HepG2 (cell line): ENCODE measurements around the gene RTEL1.

Experiments
- CTCF ChIP-seq: sonication (generic); formaldehyde crosslinking; IDR thresholded peaks from 2 replicates; pipeline ENCODE4 v1.5.0; 2020; ENCODE audit warnings: mild to moderate bottlenecking, missing genetic modification reagents, moderate library complexity
- ERF ChIP-seq: IDR thresholded peaks from 2 replicates; pipeline ENCODE4 v1.6.1; 2018; ENCODE audit warnings: missing biosample characterization, missing genetic modification reagents
- ETV5 ChIP-seq: IDR thresholded peaks from 2 replicates; pipeline ENCODE4 v1.6.1; 2018; ENCODE audit warnings: missing biosample characterization, missing genetic modification reagents, inconsistent platforms, borderline replicate concordance
- JUN ChIP-seq: sonication (generic); formaldehyde crosslinking; IDR thresholded peaks from 2 replicates; pipeline ENCODE4 v1.4.0; 2020; ENCODE audit warnings: mild to moderate bottlenecking, missing genetic modification reagents
- JUND ChIP-seq: sonication (generic); formaldehyde crosslinking; IDR thresholded peaks from 2 replicates; pipeline ENCODE4 v1.8.0; 2022; ENCODE audit warnings: mild to moderate bottlenecking, missing genetic modification reagents
- LCORL ChIP-seq, 2 experiments: fragments of 450-650 bp in 1 of 2; sonication (generic) in 1 of 2; formaldehyde crosslinking in 1 of 2; IDR thresholded peaks; 2 replicates each; pipeline versions ENCODE4 v1.5.0 to v1.6.1; 2017 to 2020; ENCODE audit warnings: antibody characterized with exemption in 1 of 2, missing genetic modification reagents in 1 of 2
- POLR2A ChIP-seq, 2 experiments: IDR thresholded peaks; 2 replicates each; pipeline ENCODE4 v1.6.1; 2011; ENCODE audit warnings: low read depth in 2 of 2, low read length in 2 of 2, mild to moderate bottlenecking in 1 of 2, moderate library complexity in 1 of 2; ENCODE audit not compliant: insufficient read depth in 1 of 2
- RAD21 ChIP-seq: fragments of 450-650 bp; formaldehyde crosslinking; IDR thresholded peaks from 2 replicates; pipeline ENCODE4 v1.5.0; 2020; ENCODE audit warnings: mild to moderate bottlenecking
- SKIL ChIP-seq: sonication (generic); formaldehyde crosslinking; IDR thresholded peaks from 2 replicates; pipeline ENCODE4 v1.8.0; 2022; ENCODE audit warnings: missing genetic modification reagents, mild to moderate bottlenecking, moderate library complexity, borderline replicate concordance
- SP1 ChIP-seq, 2 experiments: fragments of 450-650 bp in 1 of 2; sonication (generic) in 1 of 2; formaldehyde crosslinking in 1 of 2; IDR thresholded peaks; 2 replicates each; pipeline versions ENCODE4 v1.4.0 to v1.6.1; 2016 to 2020; ENCODE audit warnings: missing genetic modification reagents in 1 of 2
- TEAD3 ChIP-seq: optimal IDR thresholded peaks from 2 replicates; pipeline ENCODE3; 2016; ENCODE audit warnings: borderline replicate concordance
- ZNF207 ChIP-seq: fragments of 450-650 bp; IDR thresholded peaks from 2 replicates; pipeline ENCODE4 v1.6.1; 2016; ENCODE audit warnings: antibody characterized with exemption, borderline replicate concordance
- ZNF24 ChIP-seq: fragments of 450-650 bp; IDR thresholded peaks from 2 replicates; pipeline ENCODE4 v1.6.1; 2017; ENCODE audit warnings: antibody characterized with exemption, mild to moderate bottlenecking
- TF ChIP-seq, protein P1 (sequence below): sonication (generic); formaldehyde crosslinking; IDR thresholded peaks from 2 replicates; pipeline ENCODE4 v1.8.0; 2022; ENCODE audit warnings: mild to moderate bottlenecking, missing genetic modification reagents

- no peak for TF ChIP-seq ZNF207
- TF ChIP-seq, protein P1, sequence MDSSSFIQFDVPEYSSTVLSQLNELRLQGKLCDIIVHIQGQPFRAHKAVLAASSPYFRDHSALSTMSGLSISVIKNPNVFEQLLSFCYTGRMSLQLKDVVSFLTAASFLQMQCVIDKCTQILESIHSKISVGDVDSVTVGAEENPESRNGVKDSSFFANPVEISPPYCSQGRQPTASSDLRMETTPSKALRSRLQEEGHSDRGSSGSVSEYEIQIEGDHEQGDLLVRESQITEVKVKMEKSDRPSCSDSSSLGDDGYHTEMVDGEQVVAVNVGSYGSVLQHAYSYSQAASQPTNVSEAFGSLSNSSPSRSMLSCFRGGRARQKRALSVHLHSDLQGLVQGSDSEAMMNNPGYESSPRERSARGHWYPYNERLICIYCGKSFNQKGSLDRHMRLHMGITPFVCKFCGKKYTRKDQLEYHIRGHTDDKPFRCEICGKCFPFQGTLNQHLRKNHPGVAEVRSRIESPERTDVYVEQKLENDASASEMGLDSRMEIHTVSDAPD: no peak
- no peak for TF ChIP-seq TEAD3
- no peak for TF ChIP-seq POLR2A (IDR thresholded peaks at IDR 0.05; ENCODE audit: insufficient read depth in 1 of 2, low read depth in 2 of 2, low read length in 2 of 2)
- no peak for TF ChIP-seq LCORL (IDR thresholded peaks at IDR 0.05)
- no peak for TF ChIP-seq LCORL (CRISPR knock-in tag; IDR thresholded peaks at IDR 0.05)
- no peak for TF ChIP-seq SP1 (IDR thresholded peaks at IDR 0.05)
- TF ChIP-seq SP1 (CRISPR knock-in tag; IDR thresholded peaks at IDR 0.05): no peak
- no peak for TF ChIP-seq ETV5 (CRISPR knock-in tag)
- TF ChIP-seq ZNF24: no peak
- TF ChIP-seq JUN: no peak
- no peak for TF ChIP-seq ERF (CRISPR knock-in tag)
- no peak for TF ChIP-seq RAD21 (CRISPR knock-in tag)
- TF ChIP-seq JUND: no peak
- TF ChIP-seq CTCF (CRISPR knock-in tag): no peak
- no peak for TF ChIP-seq SKIL
Measured at GRCh38 chr20:63663332-63664066, 5.4 kb downstream of the RTEL1 start.
